K562 (cell line): ENCODE results near the gene GLI3.

Experiments
- BHLHE40 ChIP-seq: IDR thresholded peaks from 2 replicates; pipeline ENCODE4 v1.6.1; 2011; ENCODE audit warnings: low read length, improper control_type of control experiment
- CC2D1A ChIP-seq: fragments of 450-650 bp; IDR thresholded peaks from 2 replicates; pipeline ENCODE4 v1.6.1; 2017; ENCODE audit warnings: mild to moderate bottlenecking
- CTCF ChIP-seq, 3 experiments: IDR thresholded peaks in 2 of 3; conservative IDR thresholded peaks in 1 of 3; 2 replicates each; pipeline ENCODE4 v1.5.1; 2011 to 2012; ENCODE audit warnings: low read length in 3 of 3, mild to moderate bottlenecking in 3 of 3, control low read depth in 2 of 3, improper control_type of control experiment in 1 of 3, inconsistent platforms in 1 of 3, low read depth in 1 of 3, mixed read lengths in 1 of 3, moderate library complexity in 1 of 3; ENCODE audit not compliant: insufficient read depth in 2 of 3
- KDM1A ChIP-seq, 2 experiments: fragments of 450-650 bp; IDR thresholded peaks; 2 replicates each; pipeline ENCODE4 v1.6.1; 2016; ENCODE audit warnings: mild to moderate bottlenecking in 2 of 2
- KLF1 ChIP-seq: fragments of 450-650 bp; IDR thresholded peaks from 2 replicates; pipeline ENCODE4 v1.6.1; 2016; ENCODE audit warnings: missing genetic modification characterization, missing compliant biosample characterization
- L3MBTL2 ChIP-seq: fragments of 450-650 bp; IDR thresholded peaks from 2 replicates; pipeline ENCODE4 v1.6.1; 2016; ENCODE audit warnings: mild to moderate bottlenecking, moderate library complexity
- MYBL2 ChIP-seq, 2 experiments: fragments of 450-650 bp in 1 of 2; sonication (generic) in 1 of 2; formaldehyde crosslinking in 1 of 2; IDR thresholded peaks; 2 replicates each; pipeline versions ENCODE4 v1.6.1 to v1.8.1; 2017 to 2022; ENCODE audit warnings: borderline replicate concordance in 1 of 2, inconsistent platforms in 1 of 2, low read depth in 1 of 2, mild to moderate bottlenecking in 1 of 2, missing genetic modification reagents in 1 of 2, moderate library complexity in 1 of 2
- NCOA6 ChIP-seq: fragments of 450-650 bp; IDR thresholded peaks from 2 replicates; pipeline ENCODE4 v1.6.1; 2017; ENCODE audit warnings: mild to moderate bottlenecking
- SRF ChIP-seq, 2 experiments: fragments of 250-450, 450-650 bp in 1 of 2; sonication (Bioruptor Pico) in 1 of 2; sonication (generic) in 1 of 2; formaldehyde crosslinking; IDR thresholded peaks; 2 replicates each; pipeline versions ENCODE4 v1.5.0 to v1.5.1; 2020 to 2022; ENCODE audit warnings: mild to moderate bottlenecking in 1 of 2, missing genetic modification reagents in 1 of 2
- STAT5B ChIP-seq: fragments of 250-450 bp; sonication (Bioruptor Pico); IDR thresholded peaks from 2 replicates; pipeline ENCODE4 v1.8.0; 2021; ENCODE audit warnings: mild to moderate bottlenecking, inconsistent platforms
- TEAD2 ChIP-seq: fragments of 450-650 bp; IDR thresholded peaks from 2 replicates; pipeline ENCODE4 v1.6.1; 2016; ENCODE audit warnings: missing genetic modification characterization, control low read depth, missing compliant biosample characterization
- ZNF121 ChIP-seq: sonication (generic); formaldehyde crosslinking; conservative IDR thresholded peaks from 2 replicates; pipeline ENCODE4 v1.8.0; 2022; ENCODE audit warnings: missing genetic modification reagents
- ZNF830 ChIP-seq: fragments of 250-450 bp; sonication (Bioruptor Pico); IDR thresholded peaks from 2 replicates; pipeline ENCODE4 v1.5.0; 2021; ENCODE audit warnings: mild to moderate bottlenecking

GRCh38 chr7:42024537-42024936, 212.5 kb downstream of the GLI3 start:
- TF ChIP-seq BHLHE40, result no peak
- TF ChIP-seq STAT5B (CRISPR knock-in tag), result no peak
- TF ChIP-seq ZNF830, result no peak
- TF ChIP-seq SRF (CRISPR knock-in tag; IDR thresholded peaks at IDR 0.05), result no peak
- TF ChIP-seq CTCF (IDR thresholded peaks at IDR 0.05 in 2 of 3, conservative IDR thresholded peaks at IDR 0.05 in 1 of 3; ENCODE audit: insufficient read depth in 2 of 3, low read depth in 1 of 3, low read length in 3 of 3), result no peak
- no peak for TF ChIP-seq KLF1 (tag)
- TF ChIP-seq KDM1A (IDR thresholded peaks at IDR 0.05), result no peak
- TF ChIP-seq MYBL2 (IDR thresholded peaks at IDR 0.05; ENCODE audit: low read depth), result no peak
- TF ChIP-seq MYBL2 (CRISPR knock-in tag; IDR thresholded peaks at IDR 0.05; ENCODE audit: borderline replicate concordance), result no peak
- no peak for TF ChIP-seq NCOA6
- no peak for TF ChIP-seq L3MBTL2
- TF ChIP-seq TEAD2 (tag), result no peak
- TF ChIP-seq ZNF121, result no peak
- TF ChIP-seq CC2D1A, result no peak
